K562 (cell line): ENCODE measurements around the gene TLNRD1. TPM values are rescaled to one million over a fixed set of nuclear protein-coding genes. Genes with fewer than 3 reads are reported as not detected.

Source experiments
- ASH1L ChIP-seq: fragments of 450-650 bp; IDR thresholded peaks from 2 replicates; pipeline ENCODE4 v1.6.1; 2018; ENCODE audit warnings: borderline replicate concordance, mild to moderate bottlenecking, low read depth; ENCODE audit not compliant: partially characterized antibody
- BHLHE40 ChIP-seq: IDR thresholded peaks from 2 replicates; pipeline ENCODE4 v1.6.1; 2011; ENCODE audit warnings: low read length, improper control_type of control experiment
- BRF1 ChIP-seq: IDR thresholded peaks from 3 replicates; pipeline ENCODE4 v1.6.1; 2011; ENCODE audit warnings: borderline replicate concordance, mild to moderate bottlenecking; ENCODE audit not compliant: insufficient read length; ENCODE audit errors: extremely low read depth
- ELK3 ChIP-seq: fragments of 450-650 bp; formaldehyde crosslinking; IDR thresholded peaks from 2 replicates; pipeline ENCODE4 v1.4.0; 2020; ENCODE audit warnings: mild to moderate bottlenecking
- FOXP1 ChIP-seq: sonication (generic); formaldehyde crosslinking; IDR thresholded peaks from 2 replicates; pipeline ENCODE4 v1.8.0; 2022; ENCODE audit warnings: mild to moderate bottlenecking, missing genetic modification reagents
- MAFK ChIP-seq: IDR thresholded peaks from 2 replicates; pipeline ENCODE4 v1.6.1; 2011; ENCODE audit warnings: low read length, improper control_type of control experiment
- NFIC ChIP-seq: fragments of 450-650 bp; IDR thresholded peaks from 2 replicates; pipeline ENCODE4 v1.6.1; 2017; ENCODE audit warnings: mild to moderate bottlenecking, inconsistent platforms
- NR3C1 ChIP-seq: sonication (generic); formaldehyde crosslinking; IDR thresholded peaks from 2 replicates; pipeline ENCODE4 v1.8.1; 2022; ENCODE audit warnings: missing genetic modification reagents
- OTX1 ChIP-seq: fragments of 450-650 bp; formaldehyde crosslinking; IDR thresholded peaks from 2 replicates; pipeline ENCODE4 v1.4.0; 2022; ENCODE audit warnings: mild to moderate bottlenecking
- PRPF4 ChIP-seq: fragments of 200-400 bp; formaldehyde crosslinking; IDR thresholded peaks from one replicate; pipeline ENCODE4 v1.6.1; 2017; ENCODE audit warnings: low read length, low read depth, mild to moderate bottlenecking; ENCODE audit not compliant: insufficient read depth, poor library complexity, severe bottlenecking
- RFX7 ChIP-seq: fragments of 250-450 bp; sonication (Bioruptor Pico); IDR thresholded peaks from 2 replicates; pipeline ENCODE4 v1.5.1; 2021; ENCODE audit warnings: mild to moderate bottlenecking
- RHOXF2B ChIP-seq: fragments of 250-450 bp; sonication (Bioruptor Pico); conservative IDR thresholded peaks from 2 replicates; pipeline ENCODE4 v1.5.1; 2021
- SMARCC2 ChIP-seq: fragments of 450-650 bp; IDR thresholded peaks from 2 replicates; pipeline ENCODE4 v1.6.1; 2017; ENCODE audit warnings: antibody characterized with exemption, moderate library complexity, mild to moderate bottlenecking, low read depth
- TOE1 ChIP-seq, 2 experiments: fragments of 450-650 bp in 1 of 2; sonication (generic) in 1 of 2; formaldehyde crosslinking in 1 of 2; IDR thresholded peaks; 2 replicates each; pipeline versions ENCODE4 v1.7.1 to v1.8.0; 2016 to 2022; ENCODE audit warnings: borderline replicate concordance in 2 of 2, mild to moderate bottlenecking in 2 of 2, antibody characterized with exemption in 1 of 2, inconsistent platforms in 1 of 2, low read depth in 1 of 2, missing genetic modification reagents in 1 of 2, moderate library complexity in 1 of 2
- TSHZ1 ChIP-seq: fragments of 250-450 bp; sonication (Bioruptor Pico); IDR thresholded peaks from 2 replicates; pipeline ENCODE4 v1.4.0; 2020; ENCODE audit warnings: mild to moderate bottlenecking, moderate library complexity
- U2AF2 ChIP-seq: fragments of 200-400 bp; formaldehyde crosslinking; optimal IDR thresholded peaks from 2 replicates; pipeline ENCODE3; 2017; ENCODE audit warnings: low read depth, mild to moderate bottlenecking, low read length
- ZFP36 ChIP-seq: fragments of 150-350 bp; IDR thresholded peaks from 2 replicates; pipeline ENCODE4 v1.6.1; 2018; ENCODE audit warnings: low read length, low read depth; ENCODE audit not compliant: partially characterized antibody
- ZNF184 ChIP-seq: sonication (generic); formaldehyde crosslinking; IDR thresholded peaks from 2 replicates; pipeline ENCODE4 v1.5.0; 2020; ENCODE audit warnings: missing genetic modification reagents
- ZNF239 ChIP-seq: fragments of 250-450 bp; sonication (Bioruptor Pico); IDR thresholded peaks from 2 replicates; pipeline ENCODE4 v1.4.0; 2020; ENCODE audit warnings: mild to moderate bottlenecking
- ZNF311 ChIP-seq: fragments of 250-450 bp; sonication (Bioruptor Pico); IDR thresholded peaks from 2 replicates; pipeline ENCODE4 v1.4.0; 2020; ENCODE audit warnings: mild to moderate bottlenecking, moderate library complexity
- ZNF518B ChIP-seq: fragments of 250-450 bp; sonication (Bioruptor Pico); IDR thresholded peaks from 2 replicates; pipeline ENCODE4 v1.5.0; 2021; ENCODE audit warnings: mild to moderate bottlenecking, moderate library complexity
- polyA plus RNA-seq, 8 experiments: library from polyadenylated mRNA; depleted of rRNA in 4 of 8; stranded (reverse) in 5 of 8; unstranded in 3 of 8; fragments of >200 nt; fragmentation: Nextera tagmentation in 2 of 8; fragmentation: Illumina TruSeq in 1 of 8; extraction: Ambion mirVana in 2 of 8; extraction: Trizol in 1 of 8; gene quantifications; 2 replicates each; pipeline versions ENCODE4 v1.2.1 to v1.2.3, GENCODE V29; 2011 to 2014; ENCODE audit warnings: inconsistent platforms in 1 of 8, missing spikeins in 1 of 8
- total RNA-seq, 7 experiments: library from RNA; depleted of rRNA in 6 of 7; stranded (reverse); fragments of >200 nt in 6 of 7; fragmentation: Illumina TruSeq in 2 of 7; extraction: Trizol in 2 of 7; gene quantifications; 2 replicates each; pipeline versions ENCODE4 v1.2.1 to v1.2.3, GENCODE V29; 2011 to 2021; ENCODE audit warnings: low replicate concordance in 1 of 7

Gene TLNRD1
- total and polyA plus RNA-seq, 9 of the 15 experiments (the other 6 are each of a cell fraction or from before 2014, with no cell fraction given) = 1.1 to 33.1 (median 5.7) TPM

GRCh38 chr15:80953953-80954778, 46.6 kb upstream of the TLNRD1 start (continued):
- TF ChIP-seq ZNF239 (no peak), NR3C1 (no peak), RHOXF2B (CRISPR knock-in tag) (no peak), ZFP36 (no peak), BRF1 (no peak), OTX1 (CRISPR knock-in tag) (no peak), FOXP1 (CRISPR knock-in tag) (no peak), ASH1L (no peak), ELK3 (no peak), TSHZ1 (CRISPR knock-in tag) (no peak), ZNF518B (CRISPR knock-in tag) (no peak), NFIC (no peak), PRPF4 (no peak), TOE1 (IDR thresholded peaks at IDR 0.05; ENCODE audit: borderline replicate concordance) (no peak), TOE1 (CRISPR knock-in tag; IDR thresholded peaks at IDR 0.05; ENCODE audit: borderline replicate concordance, low read depth) (no peak), BHLHE40 (no peak), ZNF311 (no peak), U2AF2 (no peak), RFX7 (CRISPR knock-in tag) (no peak), SMARCC2 (peak; percentile 25; the same call in 1 of the 2 replicates), ZNF184 (no peak), MAFK (peak; percentile 57; the same call in 1 of the 2 replicates)
